Right kidney (tissue), 1 donor: Measurements from ENCODE around the gene CLCN1.

ENCODE experiments used
- DNase-seq: peaks from one replicate; pipeline ENCODE4 v3.0.0-alpha.2; 2016

The CLCN1 gene

DNA sequence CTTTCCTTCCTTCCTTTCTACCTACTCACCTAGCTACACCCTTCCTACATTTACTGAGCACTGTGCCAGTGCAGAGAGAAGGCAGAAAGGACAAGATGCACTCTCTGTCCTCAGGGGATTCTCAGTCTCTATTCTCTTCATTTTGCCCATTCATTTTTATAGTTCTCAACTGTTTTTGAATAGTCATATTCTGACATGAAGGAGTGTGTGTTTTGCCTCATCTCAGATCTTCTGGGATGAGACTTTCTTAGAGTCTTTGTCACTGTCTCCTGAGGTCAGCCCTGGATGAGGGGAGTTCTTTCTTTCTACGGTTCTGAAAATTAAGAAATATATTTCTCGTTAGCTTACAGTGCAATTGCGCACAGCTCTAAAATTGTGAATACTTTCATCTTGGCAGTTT lies 21.3 kb downstream of the CLCN1 start:
- DNase-seq = no peak

DNA sequence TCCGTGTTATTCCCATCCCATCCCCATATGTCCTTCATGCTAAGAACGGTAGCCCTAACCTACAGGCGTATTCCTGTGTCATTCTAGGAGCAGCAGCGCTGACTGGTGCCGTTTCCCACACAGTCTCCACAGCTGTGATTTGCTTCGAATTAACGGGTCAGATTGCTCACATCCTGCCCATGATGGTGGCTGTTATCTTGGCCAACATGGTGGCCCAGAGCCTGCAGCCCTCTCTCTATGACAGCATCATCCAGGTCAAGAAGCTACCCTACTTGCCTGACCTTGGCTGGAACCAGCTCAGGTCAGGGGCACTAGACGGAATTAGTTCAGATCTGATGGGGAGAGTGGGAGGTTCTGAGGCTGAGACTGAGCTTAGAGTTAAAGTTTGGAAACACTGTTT lies 25.9 kb downstream of the CLCN1 start:
- DNase-seq = no peak

DNA sequence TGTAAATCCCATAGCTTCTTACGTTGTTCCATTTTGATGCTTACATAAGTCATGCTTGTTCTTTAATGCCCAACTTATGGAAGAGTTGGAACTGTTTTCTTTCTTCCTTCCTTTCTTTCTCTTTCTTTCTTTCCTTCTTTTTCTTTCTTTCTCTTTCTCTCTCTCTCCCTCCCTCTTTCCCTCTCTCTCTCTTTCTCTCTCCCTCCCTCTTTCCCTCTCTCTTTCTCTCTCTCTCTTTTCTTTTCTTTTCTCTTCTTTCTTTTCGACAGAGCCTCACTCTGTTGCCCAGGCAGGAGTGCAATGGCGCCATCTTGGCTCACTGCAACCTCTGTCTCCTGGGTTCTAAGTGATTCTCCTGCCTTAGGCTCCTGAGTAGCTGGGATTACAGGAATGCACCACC lies 27.7 kb downstream of the CLCN1 start:
- DNase-seq = no peak

DNA sequence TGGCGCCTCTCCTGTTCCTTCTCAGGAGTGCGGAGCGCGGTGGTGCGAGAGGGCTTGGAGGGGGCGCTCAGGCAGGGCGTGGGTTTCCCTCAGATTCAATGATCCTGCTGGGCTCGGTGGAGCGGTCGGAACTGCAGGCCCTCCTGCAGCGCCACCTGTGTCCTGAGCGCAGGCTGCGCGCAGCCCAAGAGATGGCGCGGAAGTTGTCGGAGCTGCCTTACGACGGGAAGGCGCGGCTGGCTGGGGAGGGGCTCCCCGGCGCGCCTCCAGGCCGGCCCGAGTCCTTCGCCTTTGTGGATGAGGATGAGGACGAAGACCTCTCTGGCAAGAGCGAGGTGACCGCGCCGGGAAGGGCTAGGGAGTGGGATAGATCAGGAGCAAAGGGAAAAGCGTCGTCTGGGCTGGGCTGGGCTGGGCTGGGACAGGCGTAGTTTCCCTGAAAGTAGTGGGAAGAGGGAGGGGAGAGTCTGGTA lies 29.6 kb downstream of the CLCN1 start:
- DNase-seq = peak; percentile 64

DNA sequence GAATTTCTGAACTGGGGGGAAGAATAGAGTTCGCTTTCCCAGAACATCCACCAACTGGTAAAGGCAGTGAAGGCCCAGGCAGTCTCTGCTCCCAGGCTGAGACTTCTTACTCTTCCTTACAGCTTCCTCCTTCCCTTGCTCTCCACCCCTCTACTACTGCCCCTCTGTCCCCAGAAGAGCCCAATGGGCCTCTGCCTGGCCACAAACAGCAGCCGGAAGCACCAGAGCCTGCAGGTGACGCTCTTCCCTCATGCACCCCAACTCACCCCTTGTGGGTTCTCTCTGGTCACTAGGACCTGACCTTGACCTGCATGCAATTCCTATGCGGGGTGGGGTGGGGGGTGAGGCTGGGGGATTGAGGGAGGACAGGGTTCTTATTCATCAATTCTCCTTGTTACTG lies 30.1 kb downstream of the CLCN1 start:
- DNase-seq = no peak

DNA sequence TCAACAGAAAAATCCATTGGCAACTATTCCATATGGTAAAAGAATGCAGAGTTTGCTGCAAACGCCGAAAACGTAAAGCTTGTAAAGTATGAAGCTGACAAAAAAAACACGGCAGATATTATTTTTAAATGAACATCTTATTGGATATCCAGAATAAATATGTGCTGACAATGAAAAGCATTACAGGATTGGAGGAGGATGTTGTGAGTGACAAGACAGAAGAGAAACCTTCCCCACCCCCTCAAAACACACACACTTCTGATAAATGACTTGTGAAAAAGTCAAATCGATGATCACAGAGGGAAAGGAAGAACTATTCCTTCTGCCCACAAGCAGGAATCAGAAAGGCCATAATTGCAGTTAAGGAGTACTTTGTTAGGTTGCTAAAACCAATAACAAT lies 32.0 kb downstream of the CLCN1 start:
- no peak for DNase-seq

DNA sequence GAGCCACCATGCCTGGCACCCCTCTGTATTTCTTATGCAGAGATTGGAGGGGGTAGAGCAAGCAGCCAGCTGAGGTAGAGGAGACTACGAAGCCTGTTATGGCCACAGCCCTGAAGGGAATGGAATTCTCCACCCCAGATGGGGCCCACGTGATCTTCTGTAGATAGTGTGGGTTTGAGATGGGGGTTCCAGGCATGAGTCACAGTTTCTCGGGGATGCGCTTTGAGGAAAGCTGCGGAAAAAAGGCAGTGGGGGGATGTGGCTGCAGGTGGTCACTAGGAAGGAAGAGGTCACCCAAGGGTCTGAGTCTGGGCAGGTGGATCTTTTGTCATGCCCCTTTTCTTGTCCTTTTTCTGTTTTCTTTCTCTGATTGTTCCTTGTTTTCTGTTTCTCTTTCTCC lies 35.1 kb downstream of the CLCN1 start:
- no peak for DNase-seq

DNA sequence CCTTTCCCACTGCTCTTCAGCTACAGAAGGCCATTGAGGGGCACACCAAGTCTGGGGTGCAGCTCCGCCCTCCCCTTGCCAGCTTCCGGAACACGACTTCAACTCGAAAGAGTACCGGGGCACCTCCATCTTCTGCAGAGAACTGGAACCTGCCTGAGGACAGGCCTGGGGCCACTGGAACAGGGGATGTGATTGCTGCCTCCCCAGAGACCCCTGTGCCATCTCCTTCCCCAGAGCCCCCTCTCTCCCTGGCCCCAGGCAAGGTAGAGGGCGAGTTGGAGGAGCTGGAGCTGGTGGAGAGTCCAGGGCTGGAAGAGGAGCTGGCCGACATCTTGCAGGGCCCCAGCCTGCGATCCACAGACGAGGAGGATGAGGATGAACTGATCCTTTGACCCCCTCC lies 35.7 kb downstream of the CLCN1 start:
- DNase-seq = no peak

DNA sequence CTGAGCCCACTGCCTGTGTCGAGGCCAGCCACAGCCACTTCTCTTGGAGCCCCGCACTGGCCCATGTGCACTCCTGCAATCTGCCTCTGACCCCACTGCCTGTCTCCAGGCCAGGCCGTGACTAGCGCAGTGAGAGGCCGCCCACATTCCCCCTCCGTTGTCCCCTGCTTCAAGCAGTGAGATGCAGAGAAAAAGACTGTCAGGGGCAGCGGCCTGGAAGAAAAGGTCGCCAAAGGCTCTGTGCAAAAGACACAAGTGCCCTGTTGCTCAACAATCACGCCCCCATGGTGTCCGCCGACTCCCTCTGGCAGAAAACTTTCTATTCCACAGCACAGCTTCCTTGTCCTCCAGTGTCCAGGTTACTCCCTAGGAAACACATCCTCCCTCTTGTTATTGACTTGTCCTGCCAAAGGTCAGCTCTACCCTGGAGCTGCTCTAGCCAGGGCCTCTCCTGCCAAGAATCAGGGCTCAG lies 36.7 kb downstream of the CLCN1 start:
- no peak for DNase-seq

DNA sequence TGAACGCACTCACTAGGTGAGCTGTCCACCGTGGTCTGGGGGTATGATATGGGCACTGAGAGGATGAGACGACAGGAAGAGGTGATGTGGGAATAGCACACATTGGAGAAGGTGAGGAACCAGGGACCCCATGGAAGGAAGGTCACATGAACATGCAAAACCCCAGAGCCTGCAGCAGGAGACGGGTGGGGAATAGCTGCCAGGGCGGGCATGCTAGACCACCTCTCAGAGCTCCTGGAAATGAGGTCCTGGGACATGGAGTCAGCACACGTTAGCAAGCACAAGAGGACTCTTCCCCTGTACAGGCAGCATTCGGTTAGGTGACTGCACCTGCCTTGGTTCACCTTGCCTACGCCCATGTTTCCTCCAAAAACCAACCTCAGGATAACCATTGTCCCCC lies 38.5 kb downstream of the CLCN1 start:
- no peak for DNase-seq

DNA sequence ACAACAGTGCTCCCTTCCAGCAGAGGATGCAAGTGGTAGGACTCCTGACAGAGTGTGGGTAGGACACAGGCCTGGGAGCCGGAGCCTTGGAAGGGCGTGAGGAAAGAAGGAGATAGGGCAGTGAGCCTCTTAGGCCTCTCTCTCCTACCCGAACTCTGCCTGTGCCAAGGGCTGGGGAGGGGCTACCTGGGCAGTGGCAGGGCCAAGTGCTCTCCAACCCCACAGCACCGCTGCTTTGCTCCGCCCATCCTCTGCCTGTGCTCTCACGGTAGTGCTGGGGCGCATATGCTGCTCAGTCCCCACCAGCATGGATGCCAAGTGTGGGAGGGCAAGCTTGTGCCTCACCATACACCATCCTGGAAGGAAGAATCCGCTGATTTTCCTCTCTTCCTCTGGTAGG lies 39.1 kb downstream of the CLCN1 start:
- no peak for DNase-seq

DNA sequence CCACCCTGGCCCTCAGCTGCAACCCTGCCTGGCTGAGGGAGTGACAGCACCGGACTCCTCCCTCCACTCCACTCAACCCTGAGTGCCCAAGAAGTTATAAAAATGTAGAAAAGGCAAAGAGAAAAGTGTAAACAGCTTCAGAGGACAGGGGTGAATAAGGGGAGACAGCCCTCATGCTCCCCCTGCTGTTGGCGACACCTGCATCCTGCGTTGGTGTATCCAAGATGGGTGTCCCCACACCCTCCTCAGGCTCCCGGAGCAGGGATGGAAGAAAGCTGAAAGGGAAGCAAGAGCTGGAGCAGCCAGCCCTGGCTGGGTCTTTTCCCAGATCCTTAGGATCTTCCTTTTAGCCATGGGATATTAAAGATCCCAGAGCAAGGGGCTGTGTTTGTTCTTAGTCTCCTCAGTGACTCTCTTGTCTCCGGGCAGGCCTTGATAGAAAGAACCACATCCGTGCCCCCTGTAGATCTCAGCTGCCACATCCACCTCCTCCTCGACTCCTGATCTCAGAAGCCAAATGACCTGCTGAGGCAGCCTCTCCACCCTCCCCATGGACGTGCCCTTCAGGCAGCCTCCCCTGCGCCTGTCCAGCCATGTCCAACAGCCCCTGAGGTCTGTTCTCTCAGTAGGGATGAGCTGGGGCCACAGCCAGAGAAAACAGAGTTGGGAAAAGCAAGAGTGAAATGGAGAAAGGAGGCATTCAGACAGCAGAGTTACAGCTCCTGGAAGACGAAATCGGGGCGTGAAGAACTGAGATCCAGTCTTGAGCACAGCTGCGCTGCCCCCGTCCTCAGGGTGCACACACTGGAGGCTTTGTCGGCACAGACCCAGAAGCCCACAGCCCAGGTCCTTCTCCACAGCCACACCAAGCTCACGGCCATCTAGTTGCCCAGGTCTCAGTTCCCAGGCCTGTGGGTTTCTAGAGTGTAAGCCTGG lies 39.8 kb downstream of the CLCN1 start:
- no peak for DNase-seq

DNA sequence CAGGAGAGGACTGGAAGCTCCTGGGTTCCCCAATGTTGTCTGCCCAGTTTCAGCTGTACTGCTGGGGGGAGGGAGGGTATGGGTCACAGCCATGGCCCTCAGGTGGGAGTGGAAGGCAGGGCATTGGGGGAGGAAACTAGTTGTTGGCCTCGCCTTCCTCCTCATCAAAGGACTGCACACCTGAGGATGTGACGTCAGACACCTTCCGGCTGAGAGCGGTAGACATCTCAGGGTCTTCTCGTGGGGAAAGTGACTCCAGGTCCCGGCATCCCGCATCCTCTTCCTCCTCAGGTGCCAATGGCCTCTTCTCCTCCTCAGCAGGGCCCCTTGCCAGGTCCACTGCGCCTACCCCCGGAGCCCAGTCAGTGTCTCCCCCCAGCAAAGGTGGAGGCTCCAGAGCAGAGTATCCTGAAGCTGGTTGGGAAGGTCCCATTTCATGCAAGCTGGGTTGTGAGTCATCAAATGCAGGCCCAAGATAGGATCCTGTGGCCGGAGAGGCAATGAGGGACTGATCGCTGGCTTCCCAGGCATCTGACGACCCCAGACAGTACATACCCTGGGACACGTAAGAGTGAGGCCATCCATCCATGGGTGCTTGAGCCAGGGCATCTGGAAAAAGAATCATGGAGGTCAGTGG lies 40.6 kb downstream of the CLCN1 start:
- DNase-seq = no peak

DNA sequence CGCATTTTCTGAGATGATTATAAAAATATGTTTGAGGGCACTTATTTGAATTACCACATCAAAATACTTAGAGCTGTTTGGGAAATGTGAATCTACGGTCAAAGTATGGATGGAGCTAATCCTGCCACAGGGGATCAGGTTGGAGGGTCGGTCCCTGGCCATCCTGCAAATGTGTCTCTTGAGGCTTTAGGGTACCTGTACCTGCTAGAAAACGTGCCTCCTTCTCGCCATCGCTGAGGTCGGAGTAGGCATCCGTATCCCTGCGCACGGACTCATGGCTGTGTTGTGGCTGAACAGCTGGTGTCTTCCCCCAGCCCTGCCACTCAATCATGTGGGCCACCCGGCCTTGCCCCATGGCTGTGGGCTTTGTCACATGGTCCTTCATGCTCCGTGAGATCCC lies 42.7 kb downstream of the CLCN1 start:
- DNase-seq = no peak

DNA sequence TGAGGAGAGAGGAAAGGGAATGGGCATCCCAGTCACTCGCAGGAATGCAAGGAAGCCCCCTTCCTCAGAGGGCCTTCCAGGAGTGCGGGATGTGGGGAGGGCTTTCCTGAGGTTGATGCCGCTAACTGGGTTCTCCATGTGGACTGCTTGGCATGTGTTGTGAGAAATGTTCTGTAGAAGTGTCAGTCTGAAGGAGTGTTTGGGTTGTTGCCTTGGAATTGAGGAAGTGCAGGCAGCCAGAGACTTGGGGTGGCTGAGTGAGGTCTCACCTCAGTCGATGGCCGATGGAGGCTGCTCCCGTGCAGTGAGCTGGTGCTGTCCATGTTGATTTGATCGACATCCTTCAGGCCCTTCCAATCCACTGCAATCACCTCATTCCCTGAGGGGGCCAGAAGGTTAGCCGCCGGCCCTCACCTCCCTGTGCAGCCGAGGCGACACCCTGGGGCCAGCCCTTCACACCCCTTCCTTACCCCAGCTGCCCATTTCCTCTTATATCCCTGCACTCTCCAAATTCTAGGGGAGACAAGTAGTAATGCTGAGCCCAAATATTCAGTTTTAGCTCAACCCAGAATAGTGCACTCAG lies 44.0 kb downstream of the CLCN1 start:
- no peak for DNase-seq

DNA sequence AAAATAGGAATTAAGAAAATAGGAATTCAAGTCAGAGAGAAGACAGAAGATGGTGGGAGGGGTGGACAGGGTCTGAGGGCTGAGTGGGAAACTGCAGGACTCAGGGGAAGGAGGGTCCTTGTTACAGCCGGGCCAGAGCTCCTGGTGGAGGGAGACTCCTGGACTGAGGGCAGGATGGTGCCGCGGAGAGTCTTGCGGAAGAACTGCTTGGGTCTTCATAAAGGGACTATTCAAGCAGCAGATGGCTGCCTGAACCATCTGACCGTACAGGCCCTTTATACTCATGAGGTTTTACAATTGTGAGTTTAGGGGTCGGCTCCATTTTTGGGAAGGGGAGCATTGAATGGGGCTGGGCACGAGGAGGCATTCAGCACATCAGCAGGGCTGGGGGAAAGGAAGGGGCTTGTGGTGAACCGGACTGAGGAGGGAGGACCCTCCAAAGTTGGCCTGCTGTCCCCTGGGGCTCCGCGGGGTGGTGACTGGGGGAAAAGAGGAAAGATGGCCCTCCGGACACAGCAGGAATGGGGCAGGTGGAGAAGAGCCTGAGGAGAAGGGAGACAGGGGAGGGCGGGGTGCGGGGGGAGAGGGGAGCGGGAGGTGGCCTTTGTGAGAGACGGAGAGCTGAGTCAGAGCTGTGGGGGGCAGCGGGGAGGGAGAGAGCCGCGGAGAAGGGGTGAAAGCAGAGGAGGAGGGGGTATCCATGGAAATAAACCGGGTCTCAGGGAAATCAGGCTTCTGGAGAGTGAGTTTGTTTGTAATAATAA lies 45.1 kb downstream of the CLCN1 start:
- no peak for DNase-seq

DNA sequence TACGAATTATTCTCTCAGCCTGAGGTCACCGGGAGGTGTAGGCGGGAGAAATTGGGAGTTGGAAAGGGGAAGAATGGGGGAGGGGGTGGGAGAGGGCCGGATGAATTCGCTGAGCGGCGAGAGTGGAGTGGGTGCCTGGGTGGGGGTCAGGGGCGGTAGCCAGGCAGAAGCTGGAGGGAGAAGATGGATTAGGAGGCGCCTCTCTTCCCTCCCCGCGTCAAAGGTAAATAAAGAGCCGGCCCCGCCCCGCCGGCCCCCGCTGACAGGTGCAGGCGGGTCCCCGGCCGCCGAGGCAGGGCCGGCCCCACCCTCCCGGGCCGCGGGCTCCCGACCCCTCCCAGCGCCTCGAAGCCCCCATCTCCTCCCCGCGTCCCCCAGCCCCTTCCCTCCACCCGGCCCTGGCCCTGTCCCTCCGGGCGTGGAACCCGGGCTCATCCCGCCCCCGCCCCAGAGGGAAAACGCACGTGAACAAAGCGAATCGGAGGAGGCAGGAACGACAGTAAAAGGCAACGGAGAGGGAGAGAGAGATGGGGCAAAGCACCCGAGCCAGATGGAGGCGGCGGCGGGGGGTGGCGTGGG lies 45.7 kb downstream of the CLCN1 start:
- DNase-seq = no peak

DNA sequence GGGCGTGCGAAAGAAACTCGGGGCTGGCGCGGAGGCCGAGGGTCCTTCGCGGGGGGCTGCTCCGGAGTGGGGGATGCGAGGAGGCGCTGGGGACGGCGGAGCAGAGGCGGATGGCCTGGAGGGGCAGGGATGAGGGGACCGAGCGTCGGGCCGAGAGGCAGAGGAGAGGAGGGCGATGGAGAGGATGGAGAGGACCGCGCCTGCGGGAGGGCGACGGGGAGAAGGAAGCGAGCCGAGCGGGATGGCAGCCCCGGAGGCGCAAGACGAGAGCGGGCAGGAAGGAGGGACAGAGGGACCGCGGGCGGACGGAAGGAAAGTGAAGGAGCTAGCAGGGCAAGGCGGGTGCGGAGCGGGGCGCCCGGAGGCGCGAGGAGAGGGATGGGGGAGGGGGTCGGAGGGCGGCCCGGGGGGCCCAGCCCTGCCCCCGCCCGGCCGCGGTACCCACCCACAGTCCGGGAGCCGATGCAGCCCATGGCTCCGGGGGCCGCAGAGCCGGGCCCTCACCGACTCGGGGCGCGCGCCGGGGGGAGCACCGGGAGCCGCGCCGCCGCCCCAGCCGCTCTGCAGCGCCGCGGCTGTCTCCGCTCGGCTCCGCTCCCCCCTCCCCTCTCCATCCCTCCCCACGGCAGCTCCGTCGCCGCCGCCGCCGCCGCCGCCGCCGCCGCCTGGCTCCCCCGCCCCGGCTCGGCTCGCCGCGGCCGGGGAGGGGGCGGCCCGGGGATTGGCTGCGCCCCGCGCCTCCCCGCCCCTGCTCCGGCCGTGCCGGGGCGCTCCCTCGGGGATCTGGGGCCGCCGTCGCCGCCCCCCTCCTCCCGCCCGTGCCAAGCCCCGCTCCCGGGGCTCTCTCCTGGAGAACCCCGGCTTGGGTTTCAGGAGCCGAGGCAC lies 46.5 kb downstream of the CLCN1 start, which contains the start of gene FAM131B:
Gene FAM131B (minus strand): TSS at position 583 of the 885 bp plus-strand sequence. CDS start 110 bp downstream, at position 473.
- DNase-seq = no peak

DNA sequence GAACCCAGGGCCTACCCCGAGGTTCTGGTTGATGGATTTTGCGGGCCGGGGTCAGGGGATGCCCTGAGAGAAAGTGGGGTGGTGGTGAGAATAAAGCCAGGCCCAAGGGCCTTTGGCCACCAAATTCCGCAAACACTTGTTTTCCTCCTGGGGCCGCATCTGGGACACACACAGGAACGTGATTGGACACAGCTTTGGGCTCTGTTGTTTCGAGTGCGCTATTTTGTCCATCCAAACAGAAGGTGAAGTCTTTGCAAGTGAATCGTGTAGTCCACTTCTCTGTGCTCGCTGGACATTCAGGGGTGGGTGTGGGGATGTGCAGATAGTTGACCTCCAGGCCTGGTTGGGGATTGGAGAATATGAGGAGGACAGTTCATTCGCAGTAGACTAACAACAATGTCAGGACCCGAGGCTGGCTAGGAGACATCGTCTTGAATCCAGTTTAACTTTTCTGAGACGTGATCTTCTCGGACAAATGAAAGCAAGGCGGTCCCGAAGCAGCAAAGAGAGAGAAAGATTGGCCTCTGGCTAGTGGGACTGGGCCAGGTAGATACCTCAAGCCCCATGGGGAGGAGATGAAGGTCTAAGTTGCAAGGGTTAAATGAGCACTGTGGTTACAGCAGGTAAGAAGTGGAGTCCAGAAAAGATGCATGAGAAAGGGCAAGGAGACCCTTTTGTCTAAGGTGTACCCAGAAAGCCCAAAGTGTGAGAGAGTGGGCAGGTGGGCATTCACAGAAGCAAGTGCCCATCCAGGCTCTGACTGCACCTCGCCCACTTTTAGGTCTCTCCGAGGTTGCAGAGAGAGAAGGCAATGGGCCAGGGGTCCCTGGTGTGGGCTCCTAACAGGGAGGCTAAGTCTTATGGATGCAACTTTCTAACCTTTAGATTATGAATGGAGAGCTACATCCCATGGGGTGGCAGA lies 47.4 kb downstream of the CLCN1 start:
- DNase-seq = peak; percentile 38

DNA sequence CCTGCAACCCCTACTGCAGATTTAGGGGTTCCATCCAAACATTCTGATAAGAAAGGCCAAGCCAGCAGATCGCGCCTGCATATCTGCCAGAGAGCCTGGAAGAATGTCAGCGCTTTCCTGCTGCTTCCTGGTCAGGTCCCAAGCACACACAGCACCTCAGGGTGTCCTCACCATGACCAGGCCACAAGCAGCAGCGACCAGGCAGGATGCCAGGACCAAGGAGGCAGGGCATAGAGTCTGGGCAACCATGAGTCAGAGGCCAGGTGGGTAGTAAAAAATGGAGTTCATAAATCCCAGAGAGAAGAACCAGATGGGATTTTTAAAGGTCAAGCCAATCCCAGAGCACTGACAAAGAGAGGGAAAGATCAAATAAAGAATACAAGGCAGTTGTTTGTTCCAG lies 52.1 kb downstream of the CLCN1 start:
- no peak for DNase-seq
